HG03103 (cell line): ENCODE data around the gene SCART1.
"Not testable (repeated sequence)": the region's sequence is repeated elsewhere in the genome, so short reads cannot be mapped to it uniquely, and the experiment has no call there.

Experiments
- ATAC-seq: cut with Tn5 transposase; IDR thresholded peaks from one replicate; pipeline ENCODE4 v1.9.1; 2021; ENCODE audit warnings: low read depth; ENCODE audit not compliant: unreplicated experiment

Gene SCART1

DNA sequence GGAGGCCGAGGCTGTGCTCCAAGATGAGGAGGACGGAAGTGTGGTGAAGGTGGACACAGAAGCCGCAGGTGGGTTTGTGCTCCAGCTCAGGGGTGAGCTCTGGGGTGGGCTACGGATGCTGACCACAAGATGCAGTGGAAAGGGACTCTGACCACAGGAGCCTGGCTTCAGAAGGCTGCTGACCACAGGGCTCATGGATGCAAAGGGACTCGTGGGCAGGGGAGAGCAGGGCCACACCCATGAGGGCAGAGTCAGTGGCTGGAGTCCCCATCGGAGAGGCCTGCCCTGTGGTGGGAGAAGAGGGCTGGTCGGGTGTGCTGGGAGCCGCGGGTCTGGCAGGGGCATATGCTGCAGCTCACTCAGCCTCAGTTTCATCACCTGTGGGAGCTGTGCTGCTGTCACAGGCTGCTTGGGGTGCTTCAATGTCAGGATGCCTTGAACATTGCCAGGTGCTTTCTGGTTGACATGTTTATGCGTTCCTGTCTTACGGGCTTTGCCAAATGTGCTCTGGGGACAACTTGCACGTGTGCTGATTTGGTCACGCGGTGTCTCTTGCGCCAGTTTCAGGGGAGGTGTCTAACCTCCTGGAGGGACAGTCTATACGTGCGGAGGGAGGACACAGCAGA, 13.7 kb downstream of the SCART1 start:
- no peak for ATAC-seq

DNA sequence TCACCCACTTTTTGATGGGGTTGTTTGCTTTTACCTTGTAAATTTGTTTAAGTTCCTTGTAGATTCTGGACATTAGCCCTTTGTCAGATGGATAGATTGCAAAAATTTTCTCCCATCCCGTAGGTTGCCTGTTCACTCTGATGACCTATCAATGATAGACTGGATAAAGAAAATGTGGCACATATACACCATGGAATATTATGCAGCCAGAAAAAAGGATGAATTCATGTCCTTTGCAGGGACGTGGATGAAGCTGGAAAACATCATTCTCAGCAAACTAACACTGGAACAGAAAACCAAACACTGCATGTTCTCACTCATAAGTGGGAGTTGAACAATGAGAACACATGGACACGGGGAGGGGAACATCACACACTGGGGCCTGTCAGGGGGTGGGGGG, 15.5 kb downstream of the SCART1 start:
- ATAC-seq = not testable (repeated sequence)

DNA sequence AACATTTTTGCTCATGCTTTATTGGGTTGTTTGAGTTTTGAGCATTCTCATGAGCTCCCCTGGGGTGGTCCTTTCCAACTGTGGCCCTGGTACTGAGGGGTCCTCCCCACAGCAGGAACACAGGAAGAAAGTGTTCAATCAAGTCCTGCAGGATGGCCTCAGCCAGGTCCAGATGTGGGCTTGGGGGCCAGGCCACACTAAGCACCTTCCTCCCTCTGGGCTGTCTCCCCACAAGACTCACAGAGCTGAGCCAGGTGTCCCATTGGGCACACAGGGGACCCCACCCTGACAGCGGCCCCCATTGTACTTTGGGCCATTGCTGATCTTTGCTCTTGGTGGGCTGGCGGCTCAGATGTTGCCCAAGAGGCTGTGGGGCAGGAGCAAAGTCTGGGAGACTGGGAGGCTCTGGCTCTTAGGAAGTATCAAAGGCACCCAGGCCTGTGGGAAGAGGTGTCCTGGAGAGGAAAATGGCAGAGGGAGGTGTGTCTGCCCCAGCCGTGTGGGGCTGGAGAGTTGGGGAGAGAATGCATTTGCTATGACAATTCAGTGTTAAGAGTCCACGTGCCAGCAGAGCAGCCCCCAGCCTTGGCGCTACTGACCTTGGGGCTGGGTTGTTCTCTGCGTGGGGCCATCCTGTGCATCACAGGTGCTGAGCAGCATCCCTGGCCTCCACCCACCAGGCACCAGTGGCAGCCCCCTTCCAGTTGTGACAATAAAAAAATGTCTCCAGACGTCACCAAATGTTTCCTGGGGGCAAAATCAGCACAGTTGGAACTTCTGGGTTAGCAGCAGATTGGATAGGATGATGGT, 17.8 kb downstream of the SCART1 start:
- ATAC-seq = no peak

DNA sequence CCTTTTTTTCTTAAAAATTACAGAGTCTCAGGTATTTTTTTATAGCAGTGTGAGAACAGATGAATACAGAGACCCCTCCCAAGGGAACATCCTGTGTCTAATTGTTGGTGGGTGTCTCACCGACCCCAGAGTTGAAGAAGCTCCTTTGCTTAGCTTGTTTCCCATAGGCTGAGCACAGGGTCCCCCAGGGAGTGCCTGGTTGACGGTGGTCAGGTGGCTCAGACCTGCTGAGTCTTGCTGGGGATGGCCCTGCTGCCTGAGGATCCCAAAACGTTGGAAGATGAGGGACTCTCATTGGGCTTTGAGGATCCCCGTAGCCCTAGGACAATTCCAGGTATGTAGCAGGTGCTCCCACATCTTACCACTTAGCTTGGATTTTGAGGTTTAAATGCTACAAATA, 19.5 kb downstream of the SCART1 start:
- ATAC-seq = no peak

DNA sequence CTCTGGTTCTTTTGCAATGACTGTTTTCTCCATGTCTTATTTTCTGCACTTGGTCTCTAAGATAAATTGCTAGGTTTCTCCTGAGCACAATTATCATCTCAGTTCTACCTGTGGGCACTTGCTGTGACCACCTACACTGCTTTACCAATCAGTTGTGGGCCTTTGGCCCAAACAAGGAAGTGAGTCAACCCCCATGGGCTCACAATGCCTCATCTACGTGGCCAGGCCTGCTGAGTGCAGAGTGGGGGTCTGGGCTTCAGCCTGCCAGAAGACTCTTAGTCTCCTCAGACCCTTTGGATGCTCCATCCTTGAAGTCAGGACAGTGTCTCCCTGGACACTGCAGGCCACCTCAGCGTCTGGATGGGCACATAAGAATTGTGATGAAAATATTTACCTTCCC, 20.3 kb downstream of the SCART1 start:
- no peak for ATAC-seq

DNA sequence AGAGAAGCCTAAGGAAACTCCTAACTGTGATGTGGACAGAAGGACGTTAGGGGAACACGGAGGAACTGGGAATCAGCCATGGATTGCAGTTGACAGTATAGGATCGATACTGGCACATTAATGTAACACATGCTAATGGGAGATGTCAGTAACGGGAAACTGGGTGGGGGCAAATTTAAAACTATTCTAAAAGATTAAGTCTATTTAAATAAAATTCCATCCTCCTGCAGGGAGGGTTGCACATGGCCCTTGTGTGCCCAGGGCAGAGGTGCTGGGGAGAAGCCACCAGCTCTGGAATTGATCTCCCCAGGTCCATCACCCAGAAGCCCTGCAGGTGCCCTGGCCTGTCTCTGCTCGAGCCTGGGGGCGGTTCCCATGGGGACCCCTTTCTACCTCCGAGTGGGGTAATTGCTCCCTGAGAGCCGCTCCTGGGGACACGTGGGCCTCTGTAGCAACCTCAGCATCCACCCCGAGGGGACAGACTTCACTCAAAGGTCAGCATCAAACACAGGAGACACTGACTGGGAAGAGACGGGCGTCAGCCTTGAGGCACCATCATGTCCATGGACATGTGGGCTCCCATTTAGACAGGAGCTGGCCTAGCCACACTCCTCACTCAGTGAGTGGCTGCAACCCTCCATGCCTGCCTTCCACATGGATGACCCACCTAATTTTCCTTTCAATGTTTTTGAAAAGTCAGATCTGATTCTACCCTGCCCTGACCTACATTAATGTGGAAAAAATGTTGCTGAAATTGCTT, 21.1 kb downstream of the SCART1 start:
- ATAC-seq = no peak

DNA sequence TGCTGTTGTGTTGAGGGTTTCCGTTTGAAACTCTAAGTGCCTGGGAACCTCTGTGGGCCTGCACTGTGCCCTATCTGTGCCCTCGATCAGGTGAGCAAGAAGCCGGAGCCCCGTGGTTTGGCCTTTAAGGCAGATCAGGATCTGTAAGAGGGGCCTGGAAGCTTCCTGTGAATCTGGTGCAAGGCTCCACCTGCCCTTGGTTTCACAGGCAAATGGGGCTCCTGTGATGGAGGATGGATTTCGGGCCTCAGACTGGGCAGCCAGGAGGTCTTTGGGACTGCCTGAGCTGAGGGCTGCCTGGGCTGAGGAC, 21.6 kb downstream of the SCART1 start:
- no peak for ATAC-seq

DNA sequence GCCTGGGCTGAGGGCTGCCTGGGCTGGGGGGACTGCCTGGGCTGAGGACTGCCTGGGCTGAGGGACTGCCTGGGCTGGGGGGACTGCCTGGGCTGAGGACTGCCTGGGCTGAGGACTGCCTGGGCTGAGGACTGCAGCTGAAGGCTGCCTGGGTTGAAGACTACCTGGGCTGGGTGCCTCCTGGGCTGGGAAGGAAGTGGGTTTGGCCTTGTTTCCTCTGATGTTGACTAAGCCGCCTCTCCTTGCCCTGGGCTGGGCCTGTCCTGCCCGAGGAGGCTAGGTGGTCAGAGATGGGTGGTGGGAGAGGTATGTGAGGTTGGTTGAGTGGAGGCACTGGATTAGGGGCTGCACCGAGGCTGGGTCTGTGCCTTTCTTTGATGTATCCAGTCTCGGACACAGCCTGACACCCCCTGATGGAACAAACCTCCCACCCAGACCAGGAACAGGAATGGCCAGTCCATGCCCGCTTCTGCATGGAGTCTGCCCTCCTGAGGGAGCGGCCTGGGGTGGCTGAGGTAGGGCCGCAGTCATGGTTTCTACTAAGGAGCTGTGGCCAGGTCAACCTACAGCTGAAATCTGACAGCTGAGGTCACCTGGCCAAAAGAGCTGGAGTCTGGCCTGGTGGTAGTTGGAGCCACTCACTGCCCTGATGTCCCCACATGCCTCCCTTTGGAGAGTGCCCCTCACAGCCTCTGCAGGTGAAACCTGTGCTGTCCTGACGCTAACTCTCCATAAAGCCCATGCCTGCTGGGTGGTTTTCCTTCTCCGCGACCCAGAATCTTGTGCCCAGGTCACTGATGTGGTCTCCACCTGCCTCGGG, 22.3 kb downstream of the SCART1 start:
- no peak for ATAC-seq

DNA sequence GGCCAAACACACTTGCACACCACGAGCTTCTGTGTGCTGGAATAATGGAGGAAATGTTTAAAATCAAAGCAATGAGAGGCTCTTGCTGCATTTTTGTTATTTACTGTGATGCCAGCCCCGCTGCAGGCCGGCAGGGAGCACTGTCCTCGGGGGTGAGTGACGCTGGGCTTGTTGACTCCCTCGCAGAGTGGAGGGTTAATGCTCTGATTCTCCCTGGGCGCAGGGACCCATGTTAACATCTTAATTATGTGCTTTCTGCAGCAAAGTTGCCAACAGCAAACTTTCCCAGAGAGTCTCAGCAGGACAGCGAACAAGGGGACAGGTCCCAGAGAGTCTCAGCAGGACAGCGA, 22.9 kb downstream of the SCART1 start:
- no peak for ATAC-seq

DNA sequence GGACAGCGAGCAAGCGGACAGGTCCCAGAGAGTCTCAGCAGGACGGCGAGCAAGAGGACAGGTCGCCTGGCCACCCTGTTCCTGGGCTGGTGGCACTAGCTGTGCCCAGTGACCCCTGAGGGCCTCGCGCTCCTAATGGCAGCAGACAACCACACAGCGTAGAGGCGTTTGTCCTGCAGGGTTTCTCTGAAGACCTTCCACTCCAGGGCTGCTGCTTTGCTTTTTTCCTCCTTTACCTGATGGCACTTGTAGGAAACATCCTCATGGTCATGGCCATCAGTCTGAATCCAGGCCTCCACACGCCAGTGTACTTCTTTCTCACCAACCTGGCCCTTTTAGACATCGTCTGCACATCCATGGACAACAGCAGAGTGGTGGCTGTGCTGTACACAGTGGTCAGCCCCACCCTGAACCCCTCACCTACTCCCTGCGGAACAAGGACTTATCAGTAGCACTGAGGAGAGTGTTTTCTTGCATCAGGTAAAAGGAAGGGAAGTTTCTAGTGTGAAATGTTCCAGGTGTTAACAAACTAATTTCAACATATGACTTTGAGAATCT, 27.4 kb downstream of the SCART1 start:
- no peak for ATAC-seq

DNA sequence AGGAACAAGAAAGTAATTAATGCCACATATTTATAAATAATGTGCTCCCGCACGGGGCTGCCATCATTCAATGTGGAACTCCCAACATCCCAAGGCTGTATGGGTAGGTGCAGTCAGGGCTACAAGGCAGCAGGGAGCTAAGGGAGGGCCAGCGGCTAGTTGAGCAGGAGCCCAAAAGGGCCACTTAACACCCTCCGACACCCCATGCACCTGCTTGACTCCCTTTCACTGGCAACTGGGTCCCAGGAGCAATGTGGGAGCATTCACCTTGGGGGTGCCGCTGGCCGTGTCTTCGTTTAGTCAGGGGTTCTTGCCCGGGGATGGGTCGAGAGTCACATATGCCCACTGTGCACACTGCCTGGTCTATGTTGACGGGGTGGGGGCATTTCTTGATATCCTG, 27.9 kb downstream of the SCART1 start:
- no peak for ATAC-seq

DNA sequence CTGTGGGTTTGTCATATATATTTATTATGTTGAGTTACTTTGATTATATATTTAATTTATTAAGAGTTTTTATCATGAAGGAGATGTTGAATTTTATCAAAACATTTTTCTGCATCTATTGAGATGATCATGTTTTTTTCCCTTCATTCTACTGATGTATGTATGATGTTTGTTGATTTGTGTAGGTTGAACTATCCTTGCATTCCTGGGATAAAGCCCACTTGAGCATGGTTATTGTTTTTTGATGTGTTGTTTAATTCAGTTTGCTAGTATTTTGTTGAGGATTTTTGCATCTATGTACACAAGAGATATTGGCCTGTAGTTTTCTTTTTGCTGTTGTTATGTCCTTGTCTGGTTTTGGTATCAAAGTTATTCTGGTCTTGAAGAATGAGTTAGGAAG, 31.1 kb downstream of the SCART1 start:
- no peak for ATAC-seq

DNA sequence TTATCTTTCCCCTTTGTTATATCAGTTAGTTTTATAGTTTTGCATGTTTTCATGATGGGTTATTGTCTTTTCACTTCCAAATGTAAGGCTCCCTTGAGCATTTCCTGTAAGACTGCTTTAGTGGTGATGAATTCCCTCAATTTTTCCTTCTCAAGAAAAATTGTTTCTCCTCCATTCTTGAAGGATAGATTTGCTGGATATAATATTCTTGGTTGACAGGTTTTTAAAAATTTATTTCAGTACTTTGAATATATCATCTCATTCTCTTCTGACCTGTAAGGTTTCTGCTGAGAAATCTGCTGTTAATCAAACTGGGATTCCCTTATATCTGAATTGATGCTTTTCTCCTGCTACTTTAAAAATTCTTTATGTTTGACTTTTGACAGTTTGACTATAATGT, 33.3 kb downstream of the SCART1 start:
- ATAC-seq = no peak

DNA sequence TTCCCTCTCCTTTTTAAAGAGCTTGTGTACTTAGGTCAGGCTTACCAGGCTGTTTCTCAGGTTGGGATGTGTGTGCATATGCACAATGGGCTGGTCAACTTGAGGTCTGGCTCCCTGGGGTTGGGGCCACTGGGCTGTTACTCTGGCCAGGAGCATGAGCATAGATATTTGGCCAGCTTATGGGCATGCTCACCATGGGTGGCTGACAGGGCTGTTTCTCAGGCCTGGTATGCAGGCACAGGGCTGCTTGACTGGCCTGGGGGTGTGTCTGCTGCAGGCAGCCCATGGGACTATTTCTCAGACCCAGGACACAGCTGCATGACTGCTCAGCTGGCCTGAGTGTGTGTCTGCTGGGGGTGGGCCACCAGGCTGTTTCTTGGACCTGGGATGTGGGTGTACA, 34.6 kb downstream of the SCART1 start:
- ATAC-seq = no peak

DNA sequence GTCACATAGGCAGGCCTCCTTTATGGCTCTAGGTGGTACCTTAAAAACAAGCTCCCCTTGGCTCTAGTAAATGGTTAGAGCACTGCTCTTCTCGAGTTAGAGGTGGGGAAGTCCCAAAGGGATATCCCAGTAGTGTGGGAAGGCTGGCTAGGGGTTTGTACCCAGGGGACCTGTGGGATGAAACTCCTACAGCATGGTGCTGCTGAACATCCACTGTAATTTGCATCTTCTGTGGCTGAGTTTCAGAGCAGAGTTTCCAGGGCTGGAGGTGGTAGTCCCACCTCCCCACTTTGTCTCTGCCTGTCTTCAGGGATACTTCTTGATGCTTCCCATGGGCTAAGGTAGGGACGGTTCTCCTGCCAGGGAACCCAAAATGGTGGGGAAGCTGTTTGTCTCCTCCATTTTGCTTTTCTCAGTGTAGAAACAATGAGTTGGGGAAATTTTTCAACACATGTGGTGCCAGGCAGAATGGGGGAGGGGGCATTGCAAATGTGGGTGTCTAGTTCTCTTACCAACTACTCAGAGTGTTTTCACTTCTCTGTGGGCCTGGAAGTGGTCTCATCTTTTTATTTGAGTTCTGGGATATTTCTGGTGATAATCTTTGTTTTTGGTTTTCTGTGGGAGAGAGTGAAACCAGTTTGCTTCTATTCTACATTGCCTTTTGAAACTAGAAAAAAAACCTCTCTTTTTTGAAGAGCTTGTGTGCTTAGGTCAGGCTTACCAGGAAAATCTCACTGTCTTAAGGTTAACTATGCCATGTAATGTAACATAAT, 36.3 kb downstream of the SCART1 start:
- no peak for ATAC-seq

DNA sequence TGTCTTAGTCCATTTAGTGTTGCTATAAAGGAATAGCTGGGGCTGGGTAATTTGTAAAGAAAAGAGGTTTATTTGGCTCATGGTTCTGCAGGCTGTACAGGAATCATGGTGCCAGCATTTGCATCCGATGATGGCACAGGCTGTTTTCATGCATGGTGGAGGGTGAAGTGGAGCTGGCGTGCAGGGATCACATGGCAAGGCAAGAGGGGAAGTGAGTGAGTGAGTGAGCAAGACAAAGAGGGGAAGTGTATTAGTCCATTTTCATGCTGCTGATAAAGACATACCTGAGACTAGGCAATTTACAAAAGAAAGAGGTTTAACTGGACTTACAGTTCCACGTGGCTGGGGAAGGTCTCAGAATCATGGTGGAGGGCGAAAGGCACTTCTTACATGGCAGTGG, 39.8 kb downstream of the SCART1 start:
- ATAC-seq = not testable (repeated sequence)

DNA sequence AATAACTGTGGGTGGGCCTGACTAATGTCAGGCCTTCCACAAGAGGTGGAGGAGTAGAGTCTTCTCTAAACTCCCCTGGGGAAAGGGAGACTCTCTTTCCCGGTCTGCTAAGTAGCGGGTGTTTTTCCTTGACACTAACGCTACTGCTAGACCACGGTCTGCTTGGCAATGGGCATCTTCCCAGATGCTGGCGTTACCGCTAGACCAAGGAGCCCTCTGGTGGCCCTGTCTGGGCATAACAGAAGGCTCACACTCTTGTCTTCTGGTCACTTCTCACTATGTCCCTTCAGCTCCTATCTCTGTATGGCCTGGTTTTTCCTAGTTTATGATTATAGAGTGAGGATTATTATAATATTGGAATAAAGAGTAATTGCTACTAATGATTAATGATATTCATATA, 43.6 kb downstream of the SCART1 start:
- not testable (repeated sequence) for ATAC-seq

DNA sequence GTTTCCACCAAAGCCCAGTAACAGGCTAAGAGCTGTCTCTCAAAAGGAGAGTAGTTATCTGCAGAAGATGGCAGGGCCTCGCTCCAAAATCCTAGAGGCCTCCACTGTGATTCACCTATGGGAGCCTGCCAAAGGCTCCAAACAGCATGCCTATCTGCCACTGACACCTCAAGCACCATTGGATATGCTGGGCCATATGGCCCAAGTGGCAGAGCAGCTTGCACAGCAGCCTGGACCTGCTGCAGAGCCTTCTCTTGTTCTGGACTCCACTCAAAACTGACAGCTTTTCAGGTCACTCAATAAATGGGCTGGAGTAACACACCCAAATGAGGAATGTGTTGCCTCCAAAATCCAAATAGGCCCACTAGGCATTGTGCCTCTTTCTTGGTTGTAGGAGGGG, 45.4 kb downstream of the SCART1 start:
- ATAC-seq = not testable (repeated sequence)

DNA sequence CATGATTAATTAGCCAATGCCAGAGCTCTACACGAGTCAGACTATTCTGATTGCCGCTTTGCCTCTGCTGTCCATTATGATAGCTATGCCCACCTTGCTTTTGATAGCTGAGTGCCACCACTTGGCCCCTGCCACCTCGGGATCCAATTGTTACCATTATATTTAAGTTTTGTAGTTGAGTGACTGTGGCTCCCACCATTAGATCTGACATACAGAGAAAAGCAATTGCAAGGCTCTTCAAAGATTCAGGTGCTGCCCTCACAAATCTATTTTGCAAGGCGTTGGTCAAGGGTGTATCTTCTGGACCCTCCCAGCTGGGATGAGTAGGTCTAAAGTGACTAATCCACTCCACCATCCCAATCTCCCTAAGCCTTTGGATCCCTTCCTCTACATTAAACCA, 47.2 kb downstream of the SCART1 start:
- ATAC-seq = not testable (repeated sequence)

DNA sequence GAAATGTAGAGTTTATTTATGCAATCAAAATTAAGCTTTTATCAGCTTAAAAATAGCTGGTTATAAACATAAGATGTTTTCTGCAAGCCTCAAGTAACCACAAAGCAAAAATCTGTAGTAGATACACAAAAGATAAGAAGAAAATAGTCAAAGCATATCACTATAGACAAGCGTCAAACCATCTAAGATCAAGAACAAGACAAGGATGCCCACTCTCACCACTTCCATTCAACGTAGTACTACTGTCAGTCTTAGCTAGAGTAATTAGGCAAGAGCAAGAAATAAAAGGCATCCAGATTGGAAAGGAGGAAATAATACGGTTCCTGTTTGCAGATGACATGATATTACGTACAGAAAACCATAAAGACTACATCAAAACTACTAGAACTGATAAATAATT, 56.0 kb downstream of the SCART1 start:
- no peak for ATAC-seq
